Thyroid gland (tissue), 4 donors: ENCODE measurements around the gene CYP26C1. TPM values are rescaled to one million over a fixed set of nuclear protein-coding genes. Genes with fewer than 3 reads are reported as not detected.

ENCODE experiments used
- DNase-seq, 2 donors: peaks; one replicate each; pipeline ENCODE4 v3.0.0-alpha.2; 2019
- H3K27ac ChIP-seq, 3 donors: fragments of 200-600 bp; sonication (generic); 1 replicate in 2 of 3; 2 replicates in 1 of 3; pipeline ENCODE4 v1.5.1; 2016 to 2019; ENCODE audit warnings: mild to moderate bottlenecking in 1 of 3, moderate library complexity in 1 of 3
- H3K27me3 ChIP-seq: fragments of 200-600 bp; sonication (generic); one replicate; pipeline ENCODE4 v1.5.1; 2019
- H3K36me3 ChIP-seq, 2 donors: fragments of 200-600 bp; sonication (generic); one replicate each; pipeline ENCODE4 v1.5.1; 2016 to 2019
- H3K4me1 ChIP-seq, 2 donors: fragments of 200-600 bp; sonication (generic); one replicate each; pipeline ENCODE4 v1.5.1; 2017 to 2019
- H3K4me3 ChIP-seq, 3 donors: fragments of 200-600 bp; sonication (generic); replicated peaks in 1 of 3; 1 replicate in 2 of 3; 2 replicates in 1 of 3; pipeline ENCODE4 v1.5.1; 2016; ENCODE audit warnings: mild to moderate bottlenecking in 1 of 3
- H3K9me3 ChIP-seq: fragments of 200-600 bp; sonication (generic); one replicate; pipeline ENCODE4 v1.5.1; 2017
- CTCF ChIP-seq, 6 experiments: fragments of 200-600 bp in 3 of 6; fragments of 450-650 bp in 3 of 6; sonication (generic) in 3 of 6; IDR thresholded peaks; one replicate each; pipeline ENCODE4 v1.5.1; 2016 to 2019; ENCODE audit warnings: antibody characterized with exemption in 6 of 6, mild to moderate bottlenecking in 2 of 6, inconsistent platforms in 1 of 6, moderate library complexity in 1 of 6
- POLR2A ChIP-seq, 2 donors: fragments of 450-650 bp; IDR thresholded peaks; one replicate each; pipeline ENCODE4 v1.6.1; 2017; ENCODE audit warnings: antibody characterized with exemption in 2 of 2, mild to moderate bottlenecking in 2 of 2, moderate library complexity in 1 of 2
- WGBS, 2 donors: methylation state at CpG; one replicate each; pipeline ENCODE4 v1.1.5; 2017; 5-methylcytosine and 5-hydroxymethylcytosine counted together
- intact Hi-C: fragments of 100-400 bp; cut with DNase I; formaldehyde crosslinking; loops from one replicate; pipeline ENCODE4 v1.15.1; 2023
- total RNA-seq, 4 donors: library from RNA; depleted of rRNA; stranded (reverse); fragments of >200 nt; gene quantifications; one replicate each; pipeline ENCODE4 v1.2.3, GENCODE V29; 2016

The CYP26C1 gene
- under 1 TPM in 3 of 4 donors, not detected in 1; 0.13 to 0.22 (median 0.20) TPM for total RNA-seq

- DNase-seq = no peak
- Histone ChIP-seq H3K27me3 (peaks cover 3% of the 10 kb centered on the region), H3K4me1 (peaks cover 7 to 15% of the 10 kb centered on the region in 2 donors), H3K36me3 (peaks cover 0 to 7% of the 10 kb centered on the region in 2 donors), H3K9me3 (no peaks in the 10 kb centered on the region), H3K4me3 (no peak within 1 kb of the TSS), H3K27ac (no peak within 1 kb of the TSS)
- TF ChIP-seq CTCF (IDR thresholded peaks at IDR 0.05) = no peak
- no peak for TF ChIP-seq POLR2A (IDR thresholded peaks at IDR 0.05)
- intact Hi-C loops = no loop called here
- WGBS, 2 donors = 66 to 69% methylated on average over 58 to 67 of the region's 67 CpGs
These were observed at the start of gene CYP26C1 for GRCh38 chr10:93059975-93060886. TSS of gene CYP26C1 (plus strand) at chr10:93060798. CDS start at chr10:93061264, 466 bp downstream.

- intact Hi-C loops = no loop called here
- H3K27ac ChIP-seq = no peak overlapping the region
- H3K9me3 ChIP-seq = no peaks in the 10 kb centered on the region
- TF ChIP-seq POLR2A (IDR thresholded peaks at IDR 0.05) = no peak
- TF ChIP-seq CTCF (IDR thresholded peaks at IDR 0.05) = no peak
- H3K4me3 ChIP-seq = no peak overlapping the region
- WGBS, 2 donors = 95 to 98% methylated on average over 3 of the region's 3 CpGs
- no peaks in the 10 kb centered on the region for H3K4me1 ChIP-seq
- DNase-seq = no peak
- no peaks in the 10 kb centered on the region for H3K27me3 ChIP-seq
- no peaks in the 10 kb centered on the region for H3K36me3 ChIP-seq
These were observed 44.9 kb upstream of the CYP26C1 start for GRCh38 chr10:93015722-93016121.

GRCh38 chr10:93023013-93023650 is 37.5 kb upstream of the CYP26C1 start:
- no peak overlapping the region for H3K4me3 ChIP-seq
- no peaks in the 10 kb centered on the region for H3K4me1 ChIP-seq
- DNase-seq = no peak
- TF ChIP-seq CTCF (IDR thresholded peaks at IDR 0.05) (no peak), POLR2A (IDR thresholded peaks at IDR 0.05) (no peak)
- H3K27ac ChIP-seq = no peak overlapping the region
- H3K36me3 ChIP-seq = no peaks in the 10 kb centered on the region
- no peaks in the 10 kb centered on the region for H3K9me3 ChIP-seq
- WGBS, 2 donors = 74 to 83% methylated on average over 4 of the region's 4 CpGs
- intact Hi-C loops = no loop called here
- H3K27me3 ChIP-seq = no peaks in the 10 kb centered on the region

GRCh38 chr10:93026072-93026471 is 34.5 kb upstream of the CYP26C1 start:
- TF ChIP-seq POLR2A (IDR thresholded peaks at IDR 0.05) (no peak), CTCF (IDR thresholded peaks at IDR 0.05) (no peak)
- no peak overlapping the region for H3K27ac ChIP-seq
- no peaks in the 10 kb centered on the region for H3K9me3 ChIP-seq
- intact Hi-C loops = no loop called here
- H3K27me3 ChIP-seq = no peaks in the 10 kb centered on the region
- no peak overlapping the region for H3K4me3 ChIP-seq
- H3K4me1 ChIP-seq = no peaks in the 10 kb centered on the region
- DNase-seq = no peak
- 72 to 82% methylated on average over 2 of the region's 2 CpGs for WGBS, 2 donors
- H3K36me3 ChIP-seq = no peaks in the 10 kb centered on the region

GRCh38 chr10:93027508-93027907 is 33.1 kb upstream of the CYP26C1 start:
- no peak for DNase-seq
- Histone ChIP-seq H3K9me3 (no peaks in the 10 kb centered on the region), H3K27ac (no peak overlapping the region), H3K36me3 (no peaks in the 10 kb centered on the region), H3K4me1 (no peaks in the 10 kb centered on the region), H3K4me3 (no peak overlapping the region), H3K27me3 (no peaks in the 10 kb centered on the region)
- intact Hi-C loops = no loop called here
- TF ChIP-seq CTCF (IDR thresholded peaks at IDR 0.05) (no peak), POLR2A (IDR thresholded peaks at IDR 0.05) (no peak)
